ENCODE results near the gene CD93. TPM values are rescaled to one million over a fixed set of nuclear protein-coding genes. Genes with fewer than 3 reads are reported as not detected.

CD93 gene
- total RNA-seq, 1 donor from 2014 or later: not detected

GRCh38 chr20:23115822-23116221 is 29.7 kb upstream of the CD93 start:
- POLR2A ChIA-PET: no interaction called here
- Mint-ChIP-seq H3K9me3 (no peaks in the 10 kb centered on the region), H3K4me1 (no peaks in the 10 kb centered on the region), H3K4me3 (no peak overlapping the region), H3K27ac (no peak overlapping the region), H3K27me3 (peaks cover 12% of the 10 kb centered on the region), H3K36me3 (ENCODE audit: low read depth) (no peaks in the 10 kb centered on the region)
- TF ChIP-seq CTCF (IDR thresholded peaks at IDR 0.05): no peak
- ATAC-seq (ENCODE audit: low read depth) (no peak), DNase-seq (no peak)
- intact Hi-C loops (cut with micrococcal nuclease): no loop called here
- CTCF ChIA-PET: no interaction called here

DNA sequence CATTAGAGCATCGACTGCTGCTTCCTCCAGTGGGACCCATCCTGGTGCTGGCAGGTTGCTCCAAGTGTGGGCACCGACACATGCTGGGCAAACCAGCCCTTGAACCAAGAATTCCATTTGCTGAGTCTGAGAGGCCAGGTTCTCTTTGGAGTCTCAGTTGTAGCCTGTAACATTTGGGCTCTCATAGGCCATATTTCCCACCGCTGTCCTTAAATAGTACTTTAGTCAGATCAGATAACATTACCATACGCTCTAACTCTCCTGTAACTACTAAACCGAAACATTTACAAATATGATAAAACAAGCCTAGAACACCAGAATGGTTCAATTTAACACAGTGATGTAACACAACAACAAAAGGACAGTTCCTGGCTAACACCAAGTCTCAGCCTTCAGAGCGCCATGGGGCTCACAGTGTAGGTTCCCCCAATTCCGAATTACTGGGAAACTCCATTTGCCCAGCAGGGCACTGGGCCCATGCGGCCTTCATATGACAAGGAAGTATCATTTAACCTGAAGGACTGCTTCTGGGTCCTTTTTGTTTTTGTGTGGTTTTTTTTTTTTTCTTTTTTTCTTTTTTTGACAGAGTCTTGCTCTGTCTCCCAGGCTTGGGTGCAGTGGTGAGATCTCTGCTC is 28.4 kb upstream of the CD93 start:
- peaks cover 8% of the 10 kb centered on the region for H3K27me3 Mint-ChIP-seq
- no peaks in the 10 kb centered on the region for H3K36me3 Mint-ChIP-seq (ENCODE audit: low read depth)
- ATAC-seq (ENCODE audit: low read depth) (no peak), DNase-seq (no peak)
- intact Hi-C loops (cut with micrococcal nuclease): no loop called here
- POLR2A ChIA-PET: no interaction called here
- CTCF ChIA-PET: no interaction called here
- no peak overlapping the region for H3K4me3 Mint-ChIP-seq
- H3K4me1 Mint-ChIP-seq: no peaks in the 10 kb centered on the region
- H3K9me3 Mint-ChIP-seq: no peaks in the 10 kb centered on the region
- no peak overlapping the region for H3K27ac Mint-ChIP-seq
- TF ChIP-seq CTCF (IDR thresholded peaks at IDR 0.05): no peak

DNA sequence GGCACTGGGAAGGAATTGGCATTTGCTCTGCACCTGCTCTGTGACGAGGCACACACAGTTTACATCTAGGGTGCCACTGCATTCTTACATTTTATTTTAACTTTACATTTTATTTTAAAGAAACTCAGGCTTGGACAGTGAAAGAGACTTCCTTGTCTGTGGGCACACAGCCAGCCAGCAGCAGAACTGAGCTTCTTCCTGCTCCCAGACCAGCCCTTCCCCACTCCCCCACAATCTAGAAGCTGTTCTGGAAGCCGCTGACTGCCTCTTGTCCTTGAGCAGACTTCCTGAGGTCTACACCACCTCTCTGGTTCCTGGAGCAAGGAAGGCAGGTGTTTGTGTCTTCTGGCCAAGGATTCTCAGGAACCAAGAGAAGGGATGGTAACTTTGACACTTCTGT is 27.9 kb upstream of the CD93 start:
- ATAC-seq (ENCODE audit: low read depth) (no peak), DNase-seq (no peak)
- TF ChIP-seq CTCF (IDR thresholded peaks at IDR 0.05): no peak
- H3K36me3 Mint-ChIP-seq (ENCODE audit: low read depth): no peaks in the 10 kb centered on the region
- H3K4me1 Mint-ChIP-seq: no peaks in the 10 kb centered on the region
- ChIA-PET POLR2A (no interaction called here), CTCF (no interaction called here)
- H3K4me3 Mint-ChIP-seq: no peak overlapping the region
- H3K27me3 Mint-ChIP-seq: peaks cover 5% of the 10 kb centered on the region
- no peaks in the 10 kb centered on the region for H3K9me3 Mint-ChIP-seq
- no peak overlapping the region for H3K27ac Mint-ChIP-seq
- intact Hi-C loops (cut with micrococcal nuclease): no loop called here

- Mint-ChIP-seq H3K27me3 (peaks cover 5% of the 10 kb centered on the region), H3K4me1 (no peaks in the 10 kb centered on the region), H3K27ac (no peak overlapping the region), H3K9me3 (no peaks in the 10 kb centered on the region), H3K4me3 (no peak overlapping the region), H3K36me3 (ENCODE audit: low read depth) (no peaks in the 10 kb centered on the region)
- ChIA-PET CTCF (no interaction called here), POLR2A (no interaction called here)
- no peak for TF ChIP-seq CTCF (IDR thresholded peaks at IDR 0.05)
- DNase-seq (no peak), ATAC-seq (ENCODE audit: low read depth) (no peak)
- intact Hi-C loops (cut with micrococcal nuclease): no loop called here
These were observed 26.5 kb upstream of the CD93 start for GRCh38 chr20:23112595-23112994.

- Mint-ChIP-seq H3K4me3 (no peak overlapping the region), H3K27ac (no peak overlapping the region), H3K27me3 (no peaks in the 10 kb centered on the region), H3K36me3 (ENCODE audit: low read depth) (no peaks in the 10 kb centered on the region), H3K4me1 (no peaks in the 10 kb centered on the region), H3K9me3 (no peaks in the 10 kb centered on the region)
- ATAC-seq (ENCODE audit: low read depth): no peak
- CTCF ChIA-PET: no interaction called here
- no peak for DNase-seq
- POLR2A ChIA-PET: no interaction called here
- intact Hi-C loops (cut with micrococcal nuclease): no loop called here
- TF ChIP-seq CTCF (IDR thresholded peaks at IDR 0.05): no peak
These were observed 25.8 kb upstream of the CD93 start for GRCh38 chr20:23111944-23112342.
